KOPT-K1 (cell line): ENCODE results near the gene DCST1.

Source experiments
- H3K27ac ChIP-seq: fragments of 200-600 bp; sonication (generic); 2 replicates; pipeline ENCODE4 v1.5.1; 2016; ENCODE audit warnings: antibody characterized with exemption, mild to moderate bottlenecking, low read depth, low read length; ENCODE audit not compliant: poor library complexity, severe bottlenecking
- H3K36me3 ChIP-seq: fragments of 200-600 bp; sonication (generic); 2 replicates; pipeline ENCODE4 v1.5.1; 2017; ENCODE audit warnings: antibody characterized with exemption, mild to moderate bottlenecking, low read length, moderate library complexity; ENCODE audit not compliant: insufficient read depth
- H3K9me3 ChIP-seq: fragments of 200-600 bp; sonication (generic); 2 replicates; pipeline ENCODE4 v1.5.1; 2017; ENCODE audit warnings: antibody characterized with exemption, low read length, mild to moderate bottlenecking; ENCODE audit not compliant: insufficient read depth, poor library complexity, severe bottlenecking

Gene DCST1

GRCh38 chr1:155007251-155007828 lies 26.3 kb upstream of the DCST1 start:
- Histone ChIP-seq H3K9me3 (no peaks in the 10 kb centered on the region), H3K36me3 (no peaks in the 10 kb centered on the region), H3K27ac (no peak overlapping the region)

- no peaks in the 10 kb centered on the region for H3K9me3 ChIP-seq
- no peaks in the 10 kb centered on the region for H3K36me3 ChIP-seq
- no peak overlapping the region for H3K27ac ChIP-seq
Measured at GRCh38 chr1:155008015-155008941, 25.3 kb upstream of the DCST1 start.

GRCh38 chr1:155009221-155009711 lies 24.4 kb upstream of the DCST1 start:
- Histone ChIP-seq H3K9me3 (no peaks in the 10 kb centered on the region), H3K36me3 (no peaks in the 10 kb centered on the region), H3K27ac (no peak overlapping the region)

GRCh38 chr1:155009742-155010141 lies 23.9 kb upstream of the DCST1 start:
- no peak overlapping the region for H3K27ac ChIP-seq
- H3K36me3 ChIP-seq = no peaks in the 10 kb centered on the region
- H3K9me3 ChIP-seq = no peaks in the 10 kb centered on the region

DNA sequence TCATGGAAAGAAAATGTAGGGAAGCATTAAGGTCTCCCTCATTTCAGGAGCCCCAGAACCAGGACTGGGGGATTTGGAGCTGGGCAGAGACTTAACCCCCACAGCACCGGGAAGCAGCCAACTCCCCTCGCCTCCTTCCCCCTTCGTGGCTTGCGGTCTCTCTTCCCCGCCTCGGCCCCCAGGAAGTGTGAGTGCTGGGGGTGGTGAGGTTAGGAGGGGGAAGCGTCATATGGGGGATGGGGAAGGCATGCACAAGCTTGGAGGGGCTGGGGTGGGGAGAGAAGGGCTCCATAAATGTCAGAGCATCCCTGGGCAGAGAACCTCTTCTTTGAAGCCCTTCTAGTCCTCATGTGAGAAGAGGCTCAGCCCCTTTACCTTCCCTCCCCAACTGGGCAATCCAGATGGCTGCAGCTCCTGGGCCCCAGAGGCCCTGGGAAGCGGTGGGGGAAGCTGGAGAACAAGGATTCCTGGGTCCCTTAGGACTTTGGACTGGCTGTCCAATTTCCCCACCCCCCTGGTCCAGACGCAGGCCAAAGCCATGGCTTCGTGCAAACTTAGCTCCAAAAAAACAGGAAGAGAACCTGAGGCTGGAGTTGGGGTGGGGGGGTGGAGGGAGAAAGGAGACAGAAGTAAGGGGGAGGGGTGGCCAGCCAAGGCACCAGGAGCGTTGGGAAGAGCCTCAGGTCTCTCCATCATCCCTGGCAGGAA lies 23.3 kb upstream of the DCST1 start:
- H3K27ac ChIP-seq = no peak overlapping the region
- H3K36me3 ChIP-seq = no peaks in the 10 kb centered on the region
- no peaks in the 10 kb centered on the region for H3K9me3 ChIP-seq

DNA sequence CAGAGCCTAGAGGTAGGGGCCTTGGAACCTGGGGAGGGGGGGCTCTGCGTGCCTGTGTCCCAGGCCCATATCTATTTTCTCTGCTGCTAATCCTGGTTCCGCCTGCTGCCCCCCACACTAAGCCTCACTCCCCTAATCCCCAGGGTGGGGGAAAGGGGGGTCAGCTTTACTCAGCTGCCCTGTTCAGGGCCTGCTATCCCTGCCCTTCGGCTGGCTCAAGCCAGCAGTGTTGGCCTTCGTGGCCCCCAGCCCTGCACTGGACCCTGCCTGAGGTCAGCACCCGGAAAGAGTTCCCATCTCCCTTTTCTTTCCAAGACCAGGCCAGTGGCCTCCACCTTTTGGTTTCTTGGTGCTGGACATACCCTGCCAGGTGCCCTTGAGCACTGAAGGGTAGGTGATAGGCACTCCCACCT lies 22.6 kb upstream of the DCST1 start:
- Histone ChIP-seq H3K9me3 (no peaks in the 10 kb centered on the region), H3K36me3 (no peaks in the 10 kb centered on the region), H3K27ac (no peak overlapping the region)

DNA sequence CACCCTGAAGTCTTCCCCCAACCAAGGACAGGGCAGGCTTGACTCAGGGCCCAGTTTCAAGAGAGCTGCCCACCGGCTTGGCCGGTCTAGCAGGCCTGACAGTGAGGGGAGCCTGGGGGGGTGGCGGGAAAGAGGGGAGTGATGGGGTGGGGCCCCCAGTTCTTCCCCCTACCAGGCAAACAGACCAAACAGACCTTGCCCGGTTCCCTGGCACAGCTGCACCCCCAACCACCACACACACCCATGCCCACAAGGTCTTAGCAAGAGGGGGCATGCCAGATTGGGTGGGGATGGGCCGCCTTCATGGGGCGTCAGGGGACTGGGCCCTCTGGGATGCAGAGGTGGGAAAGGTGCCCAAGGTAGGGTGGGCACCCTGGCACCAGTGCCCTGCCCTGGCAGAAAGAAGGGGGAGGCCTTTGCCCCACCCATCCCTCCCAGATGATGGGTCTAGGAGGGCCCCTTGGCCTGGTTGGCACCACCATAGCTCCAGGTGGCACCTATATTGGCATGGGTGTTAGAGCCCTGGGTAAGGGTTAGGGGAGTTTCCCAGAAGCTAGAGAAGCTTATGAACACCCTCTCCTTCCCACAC lies 22.1 kb upstream of the DCST1 start:
- Histone ChIP-seq H3K36me3 (no peaks in the 10 kb centered on the region), H3K27ac (no peak overlapping the region)

GRCh38 chr1:155012026-155012546 lies 21.5 kb upstream of the DCST1 start:
- Histone ChIP-seq H3K36me3 (no peaks in the 10 kb centered on the region), H3K27ac (no peak overlapping the region), H3K9me3 (no peaks in the 10 kb centered on the region)

More for the DNA sequence above, 22.1 kb upstream of the DCST1 start:
- no peaks in the 10 kb centered on the region for H3K9me3 ChIP-seq

DNA sequence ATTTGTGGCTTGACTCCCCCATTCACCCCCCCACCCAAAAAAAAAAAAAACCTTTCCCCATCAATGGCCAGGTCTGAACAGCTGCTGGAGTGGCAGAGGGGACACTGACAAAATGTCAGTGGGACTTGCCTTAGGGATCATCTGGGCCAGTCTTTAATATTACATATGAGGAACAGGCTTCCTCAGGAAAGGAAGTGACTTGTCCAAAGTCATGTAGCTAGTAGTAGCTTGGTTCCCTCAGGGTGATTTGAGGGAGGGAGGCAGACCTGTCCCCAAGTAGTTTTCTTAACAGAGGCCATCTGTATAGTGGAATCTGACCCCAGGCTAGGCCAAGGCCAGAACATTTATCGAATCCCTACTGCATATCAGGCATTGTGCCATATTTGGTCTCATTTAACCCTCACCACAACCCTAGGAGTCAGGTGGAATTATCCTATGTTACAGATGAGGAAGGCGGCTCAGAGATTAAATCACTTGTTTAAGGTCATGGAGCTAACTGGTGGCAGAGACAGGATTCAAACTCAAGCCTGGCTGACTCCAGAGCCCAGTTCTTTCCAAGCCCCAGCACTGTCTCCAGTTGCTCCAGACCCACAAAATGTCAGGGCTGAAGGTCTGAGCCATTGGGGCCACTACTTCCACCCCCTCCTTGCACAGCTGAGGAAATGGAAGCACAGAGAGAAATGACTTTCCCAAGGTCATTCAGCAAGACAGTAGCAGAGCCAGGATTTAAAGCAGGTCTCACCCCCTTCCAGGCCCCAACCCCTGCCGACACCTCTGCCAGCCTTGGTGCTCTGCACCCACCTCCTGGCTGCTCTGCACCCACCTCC lies 20.6 kb upstream of the DCST1 start:
- no peaks in the 10 kb centered on the region for H3K36me3 ChIP-seq
- H3K9me3 ChIP-seq = no peaks in the 10 kb centered on the region
- H3K27ac ChIP-seq = no peak overlapping the region

GRCh38 chr1:155013632-155014031 lies 20.0 kb upstream of the DCST1 start:
- no peak overlapping the region for H3K27ac ChIP-seq
- H3K9me3 ChIP-seq = no peaks in the 10 kb centered on the region
- H3K36me3 ChIP-seq = no peaks in the 10 kb centered on the region

DNA sequence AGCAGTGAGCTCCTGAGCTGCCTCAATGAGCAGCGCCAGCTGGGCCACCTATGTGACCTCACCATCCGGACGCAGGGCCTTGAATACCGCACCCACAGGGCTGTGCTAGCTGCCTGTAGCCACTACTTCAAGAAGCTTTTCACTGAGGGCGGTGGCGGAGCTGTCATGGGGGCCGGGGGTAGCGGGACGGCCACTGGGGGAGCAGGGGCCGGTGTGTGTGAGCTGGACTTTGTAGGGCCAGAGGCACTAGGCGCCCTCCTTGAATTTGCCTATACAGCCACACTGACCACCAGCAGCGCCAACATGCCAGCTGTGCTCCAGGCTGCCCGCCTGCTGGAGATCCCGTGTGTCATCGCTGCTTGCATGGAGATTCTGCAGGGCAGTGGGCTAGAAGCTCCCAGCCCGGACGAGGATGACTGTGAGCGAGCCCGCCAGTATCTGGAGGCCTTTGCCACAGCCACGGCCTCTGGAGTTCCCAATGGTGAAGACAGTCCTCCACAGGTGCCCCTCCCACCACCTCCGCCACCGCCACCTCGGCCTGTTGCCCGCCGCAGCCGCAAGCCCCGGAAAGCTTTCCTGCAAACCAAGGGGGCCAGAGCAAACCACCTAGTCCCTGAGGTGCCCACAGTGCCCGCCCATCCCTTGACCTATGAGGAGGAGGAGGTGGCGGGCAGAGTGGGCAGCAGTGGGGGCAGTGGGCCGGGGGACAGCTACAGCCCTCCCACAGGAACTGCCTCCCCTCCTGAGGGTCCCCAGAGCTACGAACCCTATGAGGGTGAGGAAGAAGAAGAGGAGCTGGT lies 18.7 kb upstream of the DCST1 start:
- H3K36me3 ChIP-seq = no peaks in the 10 kb centered on the region
- H3K27ac ChIP-seq = no peak overlapping the region
- no peaks in the 10 kb centered on the region for H3K9me3 ChIP-seq

DNA sequence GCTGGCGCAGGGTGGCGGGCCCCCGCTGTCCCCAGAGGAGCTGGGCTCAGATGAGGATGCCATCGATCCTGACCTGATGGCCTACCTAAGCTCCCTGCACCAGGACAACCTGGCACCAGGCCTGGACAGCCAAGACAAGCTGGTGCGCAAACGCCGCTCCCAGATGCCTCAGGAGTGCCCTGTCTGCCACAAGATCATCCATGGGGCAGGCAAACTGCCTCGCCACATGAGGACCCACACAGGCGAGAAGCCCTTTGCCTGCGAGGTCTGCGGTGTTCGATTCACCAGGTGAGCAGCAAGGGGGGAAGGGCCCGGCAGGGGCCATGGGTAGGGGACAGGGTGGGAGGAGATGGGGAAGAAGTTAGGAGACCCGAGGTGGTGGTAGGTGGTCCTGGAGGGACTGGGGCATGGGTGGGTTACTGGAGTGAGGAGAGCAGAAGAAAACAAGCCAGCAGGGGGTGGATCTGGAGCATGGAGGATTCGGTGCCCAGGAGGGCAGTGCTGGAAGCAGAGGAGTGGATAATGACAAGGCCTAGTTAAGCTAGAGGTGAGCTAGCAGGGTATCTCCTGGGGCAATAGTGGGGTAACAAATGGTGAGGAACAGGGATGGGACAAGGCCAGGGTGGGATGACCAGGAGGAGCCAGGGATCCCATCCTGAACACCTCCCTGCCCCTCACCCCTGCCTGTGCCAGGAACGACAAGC lies 17.9 kb upstream of the DCST1 start:
- Histone ChIP-seq H3K36me3 (no peaks in the 10 kb centered on the region), H3K9me3 (no peaks in the 10 kb centered on the region), H3K27ac (no peak overlapping the region)

DNA sequence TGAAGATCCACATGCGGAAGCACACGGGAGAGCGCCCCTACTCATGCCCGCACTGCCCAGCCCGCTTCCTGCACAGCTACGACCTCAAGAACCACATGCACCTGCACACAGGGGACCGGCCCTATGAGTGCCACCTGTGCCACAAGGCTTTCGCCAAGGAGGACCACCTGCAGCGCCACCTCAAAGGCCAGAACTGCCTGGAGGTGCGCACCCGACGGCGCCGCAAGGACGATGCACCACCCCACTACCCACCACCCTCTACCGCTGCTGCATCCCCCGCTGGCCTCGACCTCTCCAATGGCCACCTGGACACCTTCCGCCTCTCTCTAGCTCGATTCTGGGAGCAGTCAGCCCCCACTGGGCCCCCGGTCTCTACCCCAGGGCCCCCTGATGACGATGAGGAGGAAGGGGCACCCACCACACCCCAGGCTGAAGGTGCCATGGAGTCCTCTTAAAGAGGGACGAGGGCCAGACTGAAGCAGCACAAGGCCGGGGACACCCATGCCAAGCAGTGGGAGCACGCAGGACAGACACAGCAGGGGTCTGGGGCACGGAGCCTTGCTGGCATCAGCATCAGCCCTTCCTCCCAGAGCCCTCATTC lies 17.3 kb upstream of the DCST1 start:
- no peaks in the 10 kb centered on the region for H3K36me3 ChIP-seq
- no peaks in the 10 kb centered on the region for H3K9me3 ChIP-seq
- no peak overlapping the region for H3K27ac ChIP-seq
